HG03060 (cell line): ENCODE measurements around the gene ZC3H12A.
"Not testable (repeated sequence)": the region's sequence is repeated elsewhere in the genome, so short reads cannot be mapped to it uniquely, and the experiment has no call there.

ENCODE experiments used
- ATAC-seq: cut with Tn5 transposase; IDR thresholded peaks from one replicate; pipeline ENCODE4 v1.9.1; 2021; ENCODE audit warnings: low read depth, moderate number of reproducible peaks; ENCODE audit not compliant: unreplicated experiment

Gene ZC3H12A

GRCh38 chr1:37497832-37498231, 23.5 kb downstream of the ZC3H12A start:
- no peak for ATAC-seq

GRCh38 chr1:37498872-37499617, 24.7 kb downstream of the ZC3H12A start:
- ATAC-seq: no peak

- no peak for ATAC-seq
Measured at GRCh38 chr1:37501661-37502060, 27.3 kb downstream of the ZC3H12A start.

- ATAC-seq: no peak
Measured at GRCh38 chr1:37502104-37502503, 27.7 kb downstream of the ZC3H12A start.

GRCh38 chr1:37502791-37503190, 28.4 kb downstream of the ZC3H12A start:
- not testable (repeated sequence) for ATAC-seq

- ATAC-seq: no peak
Measured at GRCh38 chr1:37506740-37507139, 32.4 kb downstream of the ZC3H12A start.

- no peak for ATAC-seq
Measured at GRCh38 chr1:37509181-37509580, 34.8 kb downstream of the ZC3H12A start.

GRCh38 chr1:37513795-37514349, 39.5 kb downstream of the ZC3H12A start:
- no peak for ATAC-seq

- no peak for ATAC-seq
Measured at GRCh38 chr1:37514350-37515184, 40.2 kb downstream of the ZC3H12A start, which contains the start of gene MEAF6. Gene MEAF6 (minus strand): TSS chr1:37514766. CDS start chr1:37514746, 20 bp downstream.

- no peak for ATAC-seq
Measured at GRCh38 chr1:37515185-37516034, 41.0 kb downstream of the ZC3H12A start.

GRCh38 chr1:37517569-37517968, 43.2 kb downstream of the ZC3H12A start:
- ATAC-seq: no peak

- not testable (repeated sequence) for ATAC-seq
Measured at GRCh38 chr1:37518241-37518640, 43.9 kb downstream of the ZC3H12A start.

GRCh38 chr1:37518929-37519328, 44.5 kb downstream of the ZC3H12A start:
- ATAC-seq: not testable (repeated sequence)

- ATAC-seq: no peak
Measured at GRCh38 chr1:37519613-37520012, 45.2 kb downstream of the ZC3H12A start.

GRCh38 chr1:37529888-37530287, 55.5 kb downstream of the ZC3H12A start:
- ATAC-seq: not testable (repeated sequence)

GRCh38 chr1:37532418-37533156, 58.2 kb downstream of the ZC3H12A start:
- ATAC-seq: not testable (repeated sequence)

- no peak for ATAC-seq
Measured at GRCh38 chr1:37533317-37534093, 59.1 kb downstream of the ZC3H12A start.
